Measurements from ENCODE around the gene GPC6.
"Not testable (repeated sequence)": the region's sequence is repeated elsewhere in the genome, so short reads cannot be mapped to it uniquely, and the experiment has no call there.

Gene GPC6

DNA sequence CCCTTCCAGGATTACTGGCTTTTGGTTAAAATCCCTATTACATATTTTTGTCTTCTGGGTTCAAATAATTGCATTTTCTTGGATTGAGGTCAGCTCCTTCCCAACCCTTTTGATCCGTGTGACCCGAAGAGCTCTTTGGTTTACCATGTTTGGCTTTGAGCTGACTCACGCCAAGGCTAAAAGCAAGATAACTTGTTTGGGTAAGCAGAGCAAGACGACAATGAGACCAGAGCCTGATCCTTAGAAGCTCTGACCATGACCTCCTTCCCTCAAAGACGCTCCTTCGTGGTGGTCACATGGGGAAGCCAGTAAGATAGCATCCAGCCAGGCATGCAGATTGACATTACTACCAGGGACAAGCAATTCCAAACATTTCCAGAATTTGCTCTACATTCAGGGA is 1099.0 kb downstream of the GPC6 start:
- DNase-seq (ENCODE audit: low spot score), result no peak

DNA sequence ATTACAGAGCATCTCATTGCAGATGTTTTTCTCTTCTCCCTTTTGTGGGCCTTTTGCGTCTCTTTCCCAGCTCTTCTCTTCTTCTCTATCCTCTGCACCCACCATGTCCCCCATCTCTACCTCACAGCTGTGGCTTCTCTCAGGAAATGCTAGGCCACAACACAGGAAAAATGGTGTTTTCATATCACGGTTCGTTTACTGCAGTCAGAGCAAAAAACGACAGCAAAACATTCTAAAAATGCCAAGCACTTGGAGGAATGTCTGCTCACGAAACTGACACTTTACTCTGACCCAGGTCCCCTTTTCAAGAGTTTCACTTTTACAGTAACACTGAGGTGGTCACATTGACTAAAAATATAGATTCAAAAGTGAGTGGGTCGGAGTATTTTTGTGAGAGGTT is 1100.7 kb downstream of the GPC6 start:
- peak; percentile 73 for DNase-seq (ENCODE audit: low spot score)

DNA sequence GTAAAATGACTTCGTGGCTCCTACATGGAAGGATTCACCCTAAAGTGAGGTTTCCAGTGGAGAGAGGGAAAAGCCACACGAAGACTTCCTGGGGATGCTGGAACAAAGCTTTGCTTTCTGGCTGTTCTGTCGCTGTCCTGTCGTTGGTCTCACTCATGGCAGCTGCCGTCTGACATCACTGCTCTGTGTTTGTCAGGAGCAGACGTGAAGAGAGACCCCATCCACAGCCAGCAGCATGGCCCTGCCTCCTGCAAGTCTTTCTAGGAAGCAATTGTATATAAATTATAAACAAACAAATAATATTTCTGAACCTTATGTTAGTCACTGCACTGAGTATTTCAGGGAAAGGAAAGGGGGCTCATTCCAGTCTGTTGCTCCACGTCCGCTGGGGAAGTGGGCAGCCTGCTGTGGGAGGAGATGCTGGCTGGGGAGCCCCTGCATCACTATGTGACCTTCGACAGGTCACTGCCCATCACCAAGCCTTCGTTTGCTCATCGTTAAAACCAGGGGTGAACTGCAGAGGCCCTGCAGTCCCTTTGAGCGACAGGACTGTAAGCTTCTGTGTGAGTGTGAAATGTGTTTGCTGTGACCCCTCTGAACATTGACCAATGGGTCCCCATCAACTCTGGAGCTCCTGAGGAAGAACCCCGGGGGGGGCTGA is 1101.9 kb downstream of the GPC6 start:
- DNase-seq (ENCODE audit: low spot score), result no peak

DNA sequence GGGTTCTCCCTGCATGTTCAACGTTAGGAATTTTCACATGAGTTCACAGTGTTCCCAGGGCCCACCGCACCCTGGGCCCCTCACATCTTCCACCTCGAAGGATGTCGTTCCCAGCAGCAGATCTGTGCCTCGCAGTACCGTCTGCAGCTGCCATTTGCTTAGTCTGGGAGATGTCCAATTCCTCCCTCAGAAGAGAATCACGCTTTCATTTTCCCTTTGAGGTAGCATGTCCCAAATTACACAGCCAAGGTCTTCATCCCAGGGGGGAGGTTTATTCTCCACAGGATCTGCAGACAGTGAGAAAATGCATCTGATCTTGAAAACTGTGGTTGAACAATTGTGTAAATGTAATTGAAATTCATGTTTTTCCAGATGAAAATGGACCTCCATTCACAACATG is 1102.7 kb downstream of the GPC6 start:
- no peak for DNase-seq (ENCODE audit: low spot score)

DNA sequence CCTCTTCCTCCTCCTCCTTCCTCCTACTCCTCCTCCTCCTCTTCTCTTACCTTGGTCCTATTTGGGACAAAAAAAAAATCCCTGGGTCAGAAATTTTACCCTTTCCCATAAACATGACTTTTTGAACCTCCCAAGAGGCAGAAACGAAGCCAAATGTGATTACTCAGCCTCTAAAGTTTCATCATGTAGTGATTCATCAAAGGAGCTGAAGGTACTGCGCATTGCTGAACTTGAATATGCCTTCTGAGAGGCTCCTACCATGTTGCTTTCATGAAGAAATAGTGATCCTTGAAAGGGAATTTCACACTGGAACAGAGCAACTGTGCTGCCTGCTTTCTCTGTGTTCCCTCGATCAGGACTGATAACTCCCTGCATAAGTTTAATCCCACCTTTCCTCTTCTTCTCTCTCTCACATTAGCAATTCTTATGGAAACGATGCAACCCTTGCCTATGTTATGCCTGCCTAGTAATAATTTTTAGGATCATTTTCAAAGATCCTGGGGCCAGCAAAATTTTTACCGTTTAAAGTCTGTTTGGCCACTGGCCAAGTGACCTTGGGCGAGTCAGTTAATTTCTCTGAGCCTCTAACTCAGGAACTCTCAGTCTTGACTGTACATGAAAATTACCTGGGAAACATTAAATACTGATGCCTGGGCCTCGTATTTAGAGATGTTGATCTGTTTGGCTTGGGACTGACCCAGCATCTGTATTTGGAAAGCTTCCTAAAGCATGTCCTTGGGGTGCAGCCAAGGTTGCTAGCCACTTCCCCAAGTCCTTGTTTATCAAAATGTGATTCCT is 1103.3 kb downstream of the GPC6 start:
- DNase-seq (ENCODE audit: low spot score), result no peak

DNA sequence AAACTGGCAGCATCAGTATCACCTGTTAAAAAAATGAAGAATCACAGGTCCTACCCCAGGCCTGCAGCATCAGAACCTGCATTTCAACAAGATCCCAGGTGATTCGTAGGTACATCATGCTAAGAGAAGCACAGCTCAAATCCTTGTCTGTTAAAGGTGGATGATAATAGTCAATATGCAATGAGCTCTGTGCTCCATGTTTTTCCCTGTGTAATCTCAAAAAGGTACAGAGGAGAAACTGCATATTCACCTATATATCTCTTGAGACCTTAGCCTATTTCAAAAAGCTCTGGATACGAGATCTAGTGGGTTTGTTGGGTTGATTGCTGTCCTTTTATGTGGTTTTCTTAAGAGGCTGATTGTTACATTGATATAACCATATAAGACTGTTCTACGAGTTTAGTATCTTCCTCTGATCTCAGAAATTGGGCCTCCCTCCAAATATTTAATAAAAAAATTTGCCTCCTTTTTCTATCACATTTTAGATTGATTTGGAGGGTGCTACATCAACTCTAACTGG is 1104.0 kb downstream of the GPC6 start:
- DNase-seq (ENCODE audit: low spot score), result no peak

DNA sequence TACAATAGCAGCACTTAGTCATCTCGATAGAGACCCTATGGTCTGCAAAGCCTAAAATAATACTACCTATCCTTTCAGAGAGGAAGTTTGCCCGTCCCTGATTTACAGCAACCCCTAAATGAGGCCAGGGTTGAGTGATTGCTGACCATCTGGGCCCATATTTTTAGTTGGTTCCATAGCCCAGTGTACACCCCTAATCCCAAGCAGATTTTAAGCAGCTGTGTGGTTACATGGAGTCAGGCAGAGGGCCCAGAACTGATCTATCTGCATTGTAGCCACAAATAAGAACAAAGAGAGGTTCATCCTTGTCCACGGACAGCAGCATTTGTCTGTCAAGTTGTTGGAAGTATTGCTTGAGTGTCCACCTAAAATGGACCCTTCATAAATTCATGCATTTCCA is 1104.7 kb downstream of the GPC6 start:
- DNase-seq (ENCODE audit: low spot score), result no peak

DNA sequence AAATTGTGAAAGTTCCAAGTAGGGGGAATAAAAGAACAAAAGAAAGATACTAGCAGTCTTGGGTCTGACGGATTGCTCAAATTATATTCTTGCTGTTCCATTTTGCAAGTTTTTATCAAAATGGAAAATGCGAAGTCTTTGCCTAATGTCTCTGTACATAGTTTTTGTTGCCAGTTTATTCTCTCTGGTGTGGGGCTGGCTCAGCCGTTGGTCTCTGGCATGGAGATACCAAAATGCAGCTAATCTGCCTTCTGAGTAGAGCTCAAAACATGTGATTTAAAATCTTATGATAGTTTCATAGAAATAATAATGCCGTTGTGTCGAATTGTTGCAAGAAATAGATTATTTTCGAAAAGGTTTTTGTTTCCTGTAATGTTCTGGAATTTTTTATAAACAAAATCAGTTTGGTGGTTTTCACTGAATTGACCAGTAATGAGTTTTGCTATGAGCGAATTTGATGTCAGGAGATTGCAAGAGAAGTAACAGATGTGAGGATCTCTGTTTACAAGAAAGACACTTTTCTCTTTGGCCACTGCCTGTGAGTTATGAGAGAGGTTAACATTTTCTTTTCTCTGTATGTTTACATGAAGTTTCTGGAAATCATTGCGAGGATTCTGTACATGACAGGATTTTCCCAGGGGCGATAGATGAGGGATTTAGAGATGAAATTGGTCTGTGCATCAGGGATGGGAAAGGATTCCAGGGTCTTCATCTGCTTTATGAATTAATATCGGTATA is 1105.9 kb downstream of the GPC6 start:
- DNase-seq (ENCODE audit: low spot score), result no peak

DNA sequence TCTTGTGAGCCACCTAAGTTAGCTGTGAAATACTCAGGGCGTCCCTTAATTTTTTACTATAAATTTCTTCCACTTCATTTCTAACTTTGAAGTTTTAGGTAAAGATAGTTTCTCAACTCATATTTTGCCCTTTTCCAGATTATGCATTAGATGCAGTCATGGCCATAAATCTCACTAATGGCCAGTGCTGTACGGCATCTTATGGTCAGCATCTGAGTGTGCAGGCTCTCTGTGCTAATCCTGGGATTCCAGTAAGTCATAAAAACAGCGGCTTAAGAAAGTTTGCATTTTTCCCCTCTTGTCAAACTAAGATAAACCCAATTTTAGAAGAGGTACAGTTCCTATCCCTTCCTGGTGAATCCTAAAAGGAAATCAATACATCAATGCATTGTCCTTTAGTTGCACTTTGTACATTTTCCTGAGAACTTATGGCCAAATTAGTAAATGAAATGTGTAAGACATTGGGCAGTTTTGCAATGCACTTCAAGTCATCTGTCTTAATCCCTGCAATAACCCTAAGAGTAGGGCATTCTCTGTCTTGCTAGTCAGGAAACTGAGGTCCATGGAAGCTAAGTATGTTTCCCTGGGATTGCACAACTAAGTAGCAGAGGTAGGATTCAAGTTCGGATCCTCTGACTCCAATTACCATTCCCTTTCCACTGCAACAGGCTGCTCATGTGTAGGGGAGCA is 1106.7 kb downstream of the GPC6 start:
- DNase-seq (ENCODE audit: low spot score), result no peak

DNA sequence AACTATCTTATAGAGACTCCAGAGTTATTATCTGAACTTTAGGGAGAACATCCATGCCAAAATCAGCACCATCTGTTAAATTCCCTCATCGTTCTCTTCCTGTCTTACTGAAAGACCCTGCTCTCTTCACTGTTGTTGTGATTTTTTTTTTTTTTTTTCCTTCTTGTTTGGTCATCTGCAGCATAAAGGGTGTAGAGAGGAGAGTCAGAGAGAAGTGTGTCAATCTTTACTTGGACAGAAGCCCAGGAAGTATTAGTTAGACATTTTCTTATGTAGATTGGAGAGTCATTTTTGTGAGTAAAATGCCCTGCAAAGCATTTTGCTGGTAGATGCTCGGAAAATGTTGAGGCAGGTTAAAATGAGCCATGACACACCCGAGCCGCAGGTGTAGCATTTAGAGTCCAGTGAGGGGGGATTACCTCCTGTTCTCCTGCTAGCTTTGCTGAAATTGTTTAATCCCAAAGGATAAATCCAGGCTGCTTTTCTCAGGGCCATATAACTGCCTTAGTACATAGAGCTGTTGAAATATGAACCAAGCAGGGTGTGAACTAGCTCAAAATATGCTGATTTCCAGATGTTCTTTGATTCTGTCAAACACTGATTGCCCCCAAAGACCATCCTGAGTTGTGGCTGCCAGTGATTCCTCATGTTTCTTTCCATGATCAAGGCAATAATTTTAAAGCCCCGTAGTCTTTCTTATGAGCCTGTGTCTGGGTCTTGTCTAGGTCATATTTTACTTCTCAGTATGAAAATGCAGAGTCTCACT is 1109.3 kb downstream of the GPC6 start:
- DNase-seq (ENCODE audit: low spot score), result no peak

DNA sequence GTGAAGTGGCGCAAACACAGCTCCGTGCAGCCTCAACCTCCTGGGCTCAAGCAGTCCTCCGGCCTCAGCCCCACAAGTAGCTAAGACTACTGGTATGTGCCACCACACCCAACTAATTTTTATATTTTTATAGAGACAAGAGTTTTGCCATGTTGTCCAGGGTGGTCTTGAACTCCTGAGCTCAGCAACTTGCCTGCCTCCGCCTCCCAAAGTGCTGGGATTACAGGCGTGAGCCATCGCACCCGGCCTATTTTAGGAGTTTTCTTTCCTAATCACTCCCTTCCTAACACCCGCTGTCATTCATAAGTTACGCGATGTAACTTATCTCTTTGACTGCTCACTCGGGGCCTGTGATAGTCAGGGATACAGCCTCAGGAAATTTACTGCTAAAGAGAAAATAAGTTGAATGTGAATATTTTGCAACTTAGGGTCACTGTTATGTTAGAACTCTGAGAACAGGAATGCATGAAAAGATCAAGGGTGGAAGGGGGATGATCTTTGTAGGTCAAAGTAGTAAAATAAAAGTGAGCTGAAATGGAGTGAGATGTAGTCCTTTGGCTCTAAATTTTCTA is 1112.6 kb downstream of the GPC6 start:
- DNase-seq (ENCODE audit: low spot score), result no peak

DNA sequence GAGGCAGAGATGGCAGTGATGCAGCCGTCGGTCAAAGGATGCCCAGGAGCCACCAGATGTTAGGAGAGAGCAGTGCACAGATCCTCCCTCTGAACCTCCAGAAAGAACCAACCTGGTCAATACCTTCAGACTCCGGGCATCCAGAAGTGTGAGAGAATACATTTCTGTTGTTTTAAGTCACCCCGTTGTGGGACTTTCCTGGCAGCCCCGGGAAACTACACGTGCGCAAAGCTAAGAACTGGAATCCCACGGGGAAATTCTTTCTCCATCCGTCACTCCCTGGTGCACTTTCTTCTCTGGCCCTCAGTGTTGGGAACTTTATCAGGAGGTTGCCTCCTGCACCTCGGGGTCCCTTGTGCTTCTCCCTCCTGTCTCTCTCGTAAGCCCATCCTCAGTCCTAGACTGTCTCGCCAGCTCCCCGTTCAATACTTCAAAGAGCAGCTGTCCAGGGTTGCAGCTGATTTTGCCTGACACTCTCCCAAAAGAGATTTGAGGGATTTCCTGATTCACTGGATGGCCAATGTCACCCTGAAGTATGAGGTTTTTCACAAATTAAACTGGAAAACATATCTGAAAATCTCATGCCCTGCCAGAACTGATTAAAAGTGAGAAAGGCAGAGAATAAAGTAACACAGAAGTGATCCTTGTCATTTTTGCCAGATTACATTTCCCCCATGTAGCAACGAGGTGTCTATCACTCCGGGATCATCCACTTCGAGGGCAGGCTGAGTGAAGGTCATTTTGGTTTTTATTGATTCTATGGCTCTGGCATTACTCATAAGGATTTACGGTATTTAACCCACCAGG is 1116.0 kb downstream of the GPC6 start:
- DNase-seq (ENCODE audit: low spot score), result no peak

DNA sequence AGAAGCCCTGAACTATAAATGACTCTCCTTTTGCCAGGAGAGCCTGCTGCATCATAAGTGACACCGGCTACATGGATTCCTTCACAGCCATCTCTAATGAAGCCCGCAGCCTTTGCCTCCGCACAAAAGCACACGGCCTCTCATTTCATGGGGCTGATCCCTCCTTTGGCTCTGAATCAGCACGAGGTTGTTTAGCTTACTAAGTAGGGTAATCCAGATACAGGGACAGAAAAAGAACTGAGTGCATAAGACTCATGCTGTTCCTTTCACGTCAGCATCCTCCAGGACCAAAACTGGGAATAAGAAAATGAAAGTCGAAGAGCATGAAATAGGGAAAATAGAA is 1116.6 kb downstream of the GPC6 start:
- DNase-seq (ENCODE audit: low spot score), result no peak

DNA sequence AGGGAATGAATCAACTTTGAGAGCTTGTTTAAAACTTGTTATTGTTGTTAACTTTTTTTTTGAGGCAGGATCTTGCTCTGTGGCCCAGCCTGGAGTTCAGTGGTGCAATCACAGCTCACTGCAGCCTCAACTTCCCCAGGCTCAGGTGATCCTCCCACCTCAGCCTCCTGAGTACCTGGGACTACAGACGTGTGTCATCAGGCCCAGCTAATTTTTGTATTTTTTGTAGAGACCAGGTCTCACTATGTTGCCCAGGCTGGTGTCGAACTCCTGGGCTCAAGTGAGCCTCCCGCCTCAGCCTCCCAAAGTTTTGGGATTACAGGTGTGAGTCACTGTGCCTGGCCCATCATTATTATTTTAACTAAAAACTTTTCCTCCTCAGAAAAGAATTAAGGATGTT is 1117.1 kb downstream of the GPC6 start:
- not testable (repeated sequence) for DNase-seq (ENCODE audit: low spot score)

DNA sequence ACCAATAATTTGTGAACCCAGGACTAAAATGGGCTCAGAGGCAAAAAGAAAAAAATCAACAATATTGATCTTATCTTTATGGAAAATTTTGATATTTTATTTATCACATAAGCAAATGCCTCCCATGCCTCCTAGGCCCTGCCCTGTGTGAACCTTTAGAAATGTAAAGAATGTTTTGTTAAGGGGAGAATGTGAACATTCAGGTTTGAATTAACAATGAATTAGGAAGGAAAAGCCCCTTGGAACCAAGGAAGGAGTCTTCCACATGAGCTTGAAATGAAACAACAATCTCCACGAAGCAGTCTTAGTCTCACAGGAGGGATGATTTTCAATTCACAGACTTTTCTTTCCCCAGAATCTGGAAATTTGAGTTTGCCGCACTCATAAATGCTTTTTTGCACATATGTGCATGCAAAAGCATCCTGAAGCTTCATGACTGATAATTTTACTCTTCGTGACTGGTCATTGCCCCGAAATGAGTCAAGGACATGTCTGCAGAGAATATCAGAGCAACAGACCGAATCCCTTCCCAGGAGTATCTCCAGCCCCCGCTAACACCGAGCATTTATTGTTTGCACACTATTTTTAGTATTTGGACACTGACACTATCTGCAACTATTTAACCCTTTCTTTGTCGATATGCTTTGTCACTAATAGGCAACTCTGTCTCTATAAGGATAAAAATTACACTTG is 1117.7 kb downstream of the GPC6 start:
- no peak for DNase-seq (ENCODE audit: low spot score)

DNA sequence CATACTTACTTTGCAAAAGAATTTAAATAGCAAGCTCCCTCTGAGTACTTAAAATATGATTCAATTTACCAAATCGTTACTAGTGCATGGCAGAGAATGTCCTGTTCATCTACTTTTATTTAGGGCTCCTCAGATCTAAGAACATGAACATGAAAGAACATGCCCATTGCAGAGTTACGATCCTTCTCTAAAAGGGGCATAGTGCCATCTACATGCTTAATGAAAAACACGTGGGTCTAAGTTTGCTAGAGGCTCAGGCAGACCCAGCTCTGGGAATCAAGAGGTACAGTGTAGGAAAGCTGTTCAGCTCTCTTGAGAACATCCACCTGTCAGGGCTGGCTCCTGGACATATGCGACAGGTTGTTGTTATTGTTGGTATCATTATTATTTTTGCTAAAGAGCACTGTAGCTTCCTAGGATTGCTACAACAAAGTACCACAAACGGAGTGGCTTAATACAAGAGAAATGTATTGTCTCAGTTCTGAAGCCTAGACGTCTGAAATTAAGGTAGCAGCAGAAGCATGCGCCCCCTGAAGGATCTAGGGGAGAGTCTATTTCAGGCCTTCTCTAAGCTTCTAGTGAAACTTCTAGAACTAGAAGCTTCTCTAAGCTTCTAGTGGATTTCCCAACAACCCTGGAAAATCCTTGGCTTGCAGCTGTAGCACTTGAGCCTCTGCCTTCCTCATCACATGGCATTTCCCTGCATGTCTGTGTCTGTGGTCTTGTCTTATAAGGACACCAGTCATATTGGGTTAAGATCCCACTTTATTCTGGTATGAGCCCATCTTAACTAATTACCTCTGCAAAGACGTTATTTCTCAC is 1119.0 kb downstream of the GPC6 start:
- DNase-seq (ENCODE audit: low spot score), result no peak

DNA sequence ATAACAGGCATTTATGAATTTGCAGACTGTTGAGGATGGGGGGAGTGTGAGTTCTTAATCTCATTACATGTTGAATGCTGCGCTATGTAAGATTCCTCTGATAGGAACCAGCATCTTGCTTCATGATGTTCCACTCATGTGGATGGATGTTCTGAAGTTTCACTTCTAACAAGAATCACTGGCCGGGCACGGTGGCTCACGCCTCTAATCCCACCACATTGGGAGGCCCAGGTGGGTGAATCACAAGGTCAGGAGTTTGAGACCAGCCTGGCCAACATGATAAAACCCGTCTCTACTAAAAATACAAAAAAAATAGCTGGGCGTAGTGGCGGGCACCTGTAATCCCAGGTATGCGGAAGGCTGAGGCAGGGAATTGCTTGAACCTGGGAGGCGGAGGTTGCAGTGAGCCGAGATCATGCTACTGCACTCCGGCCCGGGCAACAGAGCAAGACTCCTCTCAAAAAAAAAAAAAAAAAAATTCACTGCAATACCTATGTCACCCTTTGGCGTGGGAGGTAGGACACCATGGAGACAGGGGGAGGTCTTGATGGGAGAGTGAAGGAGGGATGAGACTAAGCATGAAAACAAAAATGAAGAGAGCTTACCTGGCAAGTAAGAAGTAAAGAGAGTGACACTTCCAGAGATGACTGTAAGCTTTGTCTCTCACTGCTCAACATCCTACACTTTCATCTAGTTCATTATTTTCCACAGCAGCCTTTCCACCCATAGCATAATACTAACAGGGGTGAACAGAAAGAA is 1119.8 kb downstream of the GPC6 start:
- DNase-seq (ENCODE audit: low spot score), result no peak

Measured in activated CD4-positive, alpha-beta T cell treated with anti-CD3 and anti-CD28 coated beads, Interleukin-2, Interleukin-4, amounts not matched to agents 100 ng/mL and 50 ng/mL, durations not matched to agents 16 hours and 8 hours (primary cell).